PFSK-1 (cell line): ENCODE measurements around the gene FAAH2.

Experiments
- FOXP2 ChIP-seq: optimal IDR thresholded peaks from 2 replicates; pipeline ENCODE3; 2011; ENCODE audit warnings: borderline replicate concordance, control low read depth, inconsistent platforms; ENCODE audit not compliant: insufficient read depth; ENCODE audit errors: extremely low read length, extremely low read depth
- POLR2AphosphoS5 ChIP-seq: IDR thresholded peaks from 2 replicates; pipeline ENCODE4 v1.6.1; 2012; ENCODE audit warnings: low read depth, mild to moderate bottlenecking, control low read depth, low read length, moderate library complexity
- REST ChIP-seq, 2 experiments: IDR thresholded peaks; 2 replicates each; pipeline versions ENCODE4 v1.6.1 to v1.8.0; 2011 to 2012; ENCODE audit warnings: low read depth in 2 of 2, low read length in 2 of 2, control low read depth in 1 of 2, inconsistent platforms in 1 of 2, mild to moderate bottlenecking in 1 of 2, moderate library complexity in 1 of 2; ENCODE audit not compliant: insufficient read depth in 1 of 2
- SIN3A ChIP-seq: IDR thresholded peaks from 2 replicates; pipeline ENCODE4 v1.6.1; 2012; ENCODE audit warnings: mild to moderate bottlenecking, low read length, moderate library complexity, borderline replicate concordance; ENCODE audit not compliant: insufficient read depth
- TAF1 ChIP-seq: IDR thresholded peaks from 2 replicates; pipeline ENCODE4 v1.6.1; 2012; ENCODE audit warnings: low read length, control low read depth, borderline replicate concordance; ENCODE audit not compliant: insufficient read depth

GRCh38 chrX:57451426-57452020 lies 165.0 kb downstream of the FAAH2 start:
- TF ChIP-seq SIN3A (no peak), POLR2AphosphoS5 (no peak), TAF1 (no peak), REST (IDR thresholded peaks at IDR 0.05; ENCODE audit: insufficient read depth in 1 of 2, low read depth in 2 of 2, low read length in 2 of 2) (no peak), FOXP2 (no peak)
